ENCODE results near the gene EMC7. TPM values are rescaled to one million over a fixed set of nuclear protein-coding genes. Genes with fewer than 3 reads are reported as not detected.

The EMC7 gene
- total and polyA plus RNA-seq, 2 of the 4 experiments (the other 2 are of a cell fraction): 46.6 to 76.4 TPM

DNA sequence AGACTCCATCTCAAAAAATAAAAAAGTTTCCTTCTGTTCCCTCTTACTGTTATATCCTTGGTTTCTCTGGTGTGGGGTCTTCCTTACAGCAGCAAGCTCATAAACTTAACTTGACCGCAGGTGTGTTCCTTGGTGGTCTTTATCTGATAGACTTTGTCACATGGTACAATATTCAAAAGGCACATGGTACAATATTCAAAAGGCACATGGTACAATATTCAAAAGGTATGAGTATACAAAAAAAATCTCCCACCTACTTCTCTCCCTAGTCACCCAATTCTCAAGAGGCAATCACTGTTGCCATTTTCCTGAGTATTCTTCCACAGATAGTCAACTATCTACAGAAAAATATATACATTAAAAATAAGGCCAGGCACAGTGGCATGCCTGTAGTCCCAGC, 4.8 kb upstream of the EMC7 start:
- H3K9me3 ChIP-seq (ENCODE audit: control insufficient read depth, insufficient read depth, low read length): no peaks in the 10 kb centered on the region
- H3K56ac ChIP-seq (ENCODE audit: extremely low read depth, insufficient read depth, low read length): no peak overlapping the region
- H3K79me1 ChIP-seq (ENCODE audit: low read depth in 1 of 2, low read length in 2 of 2): peaks cover 17 to 19% of the 10 kb centered on the region in 2 experiments
- H3K4me2 ChIP-seq (ENCODE audit: low read depth, low read length): no peak overlapping the region
- H2AFZ ChIP-seq (replicated peaks; ENCODE audit: low read length, poor library complexity): no peak overlapping the region
- dilution Hi-C loops (cut with HindIII; ENCODE audit: low sequenced_read_pairs, unreplicated experiment) (no loop called here), in situ Hi-C loops (cut with MboI; ENCODE audit: low sequenced_read_pairs) (loop anchor here (10.0 to 25.0 kb wide), 2 partner anchors 258 to 481 kb away; partner anchors contain the start of genes GOLGA8B and LPCAT4), intact Hi-C loops (cut with micrococcal nuclease) (no loop called here)
- H3K23ac ChIP-seq (ENCODE audit: low read depth, low read length): no peak overlapping the region
- no peak overlapping the region for H2BK120ac ChIP-seq (ENCODE audit: low read depth, low read length)
- H3K4me1 ChIP-seq (ENCODE audit: control insufficient read depth, insufficient read depth, low read length): peaks cover 4% of the 10 kb centered on the region; the same call in 1 of the 2 replicates
- no CpG with 5 or more reads among the region's 1 CpG for WGBS, 2 experiments (ENCODE audit: extremely low coverage in 2 of 2, insufficient read length in 1 of 2)
- no peak overlapping the region for H3K27ac ChIP-seq (ENCODE audit: insufficient read depth, low read length)
- H4K5ac ChIP-seq (ENCODE audit: low read depth, low read length): no peak overlapping the region
- no peak overlapping the region for H2BK15ac ChIP-seq (ENCODE audit: low read depth, low read length)
- no peaks in the 10 kb centered on the region for H3K36me3 ChIP-seq (ENCODE audit: control insufficient read depth, insufficient read depth, low read length)
- no peak for TF ChIP-seq RCOR1 (IDR thresholded peaks at IDR 0.05; ENCODE audit: insufficient replicate concordance, low read length)
- no peak for TF ChIP-seq SMC3 (IDR thresholded peaks at IDR 0.05; ENCODE audit: low read depth, low read length)
- no peak for TF ChIP-seq CEBPB (IDR thresholded peaks at IDR 0.05; ENCODE audit: low read depth, low read length)
- TF ChIP-seq NFE2L2 (IDR thresholded peaks at IDR 0.05; ENCODE audit: low read depth, low read length): no peak
- no peak for TF ChIP-seq RFX5 (IDR thresholded peaks at IDR 0.05; ENCODE audit: low read depth, low read length)
- TF ChIP-seq MAFK (IDR thresholded peaks at IDR 0.05; ENCODE audit: low read depth, low read length): no peak
- TF ChIP-seq, protein P1, sequence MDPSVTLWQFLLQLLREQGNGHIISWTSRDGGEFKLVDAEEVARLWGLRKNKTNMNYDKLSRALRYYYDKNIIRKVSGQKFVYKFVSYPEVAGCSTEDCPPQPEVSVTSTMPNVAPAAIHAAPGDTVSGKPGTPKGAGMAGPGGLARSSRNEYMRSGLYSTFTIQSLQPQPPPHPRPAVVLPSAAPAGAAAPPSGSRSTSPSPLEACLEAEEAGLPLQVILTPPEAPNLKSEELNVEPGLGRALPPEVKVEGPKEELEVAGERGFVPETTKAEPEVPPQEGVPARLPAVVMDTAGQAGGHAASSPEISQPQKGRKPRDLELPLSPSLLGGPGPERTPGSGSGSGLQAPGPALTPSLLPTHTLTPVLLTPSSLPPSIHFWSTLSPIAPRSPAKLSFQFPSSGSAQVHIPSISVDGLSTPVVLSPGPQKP (IDR thresholded peaks at IDR 0.05; ENCODE audit: borderline replicate concordance, low read depth, low read length): no peak
- no peak for TF ChIP-seq MXI1 (IDR thresholded peaks at IDR 0.05; ENCODE audit: borderline replicate concordance, low read depth, low read length)
- TF ChIP-seq, protein P2, sequence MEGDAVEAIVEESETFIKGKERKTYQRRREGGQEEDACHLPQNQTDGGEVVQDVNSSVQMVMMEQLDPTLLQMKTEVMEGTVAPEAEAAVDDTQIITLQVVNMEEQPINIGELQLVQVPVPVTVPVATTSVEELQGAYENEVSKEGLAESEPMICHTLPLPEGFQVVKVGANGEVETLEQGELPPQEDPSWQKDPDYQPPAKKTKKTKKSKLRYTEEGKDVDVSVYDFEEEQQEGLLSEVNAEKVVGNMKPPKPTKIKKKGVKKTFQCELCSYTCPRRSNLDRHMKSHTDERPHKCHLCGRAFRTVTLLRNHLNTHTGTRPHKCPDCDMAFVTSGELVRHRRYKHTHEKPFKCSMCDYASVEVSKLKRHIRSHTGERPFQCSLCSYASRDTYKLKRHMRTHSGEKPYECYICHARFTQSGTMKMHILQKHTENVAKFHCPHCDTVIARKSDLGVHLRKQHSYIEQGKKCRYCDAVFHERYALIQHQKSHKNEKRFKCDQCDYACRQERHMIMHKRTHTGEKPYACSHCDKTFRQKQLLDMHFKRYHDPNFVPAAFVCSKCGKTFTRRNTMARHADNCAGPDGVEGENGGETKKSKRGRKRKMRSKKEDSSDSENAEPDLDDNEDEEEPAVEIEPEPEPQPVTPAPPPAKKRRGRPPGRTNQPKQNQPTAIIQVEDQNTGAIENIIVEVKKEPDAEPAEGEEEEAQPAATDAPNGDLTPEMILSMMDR (conservative IDR thresholded peaks at IDR 0.05; ENCODE audit: low read depth, low read length): no peak
- TF ChIP-seq BHLHE40 (IDR thresholded peaks at IDR 0.05; ENCODE audit: low read depth, low read length): no peak
- TF ChIP-seq CHD1 (IDR thresholded peaks at IDR 0.05; ENCODE audit: low read depth, low read length): no peak
- no peak for TF ChIP-seq RAD21 (IDR thresholded peaks at IDR 0.05; ENCODE audit: low read length)
- TF ChIP-seq MAZ (IDR thresholded peaks at IDR 0.05; ENCODE audit: borderline replicate concordance, low read depth, low read length): no peak
- TF ChIP-seq, protein P3, sequence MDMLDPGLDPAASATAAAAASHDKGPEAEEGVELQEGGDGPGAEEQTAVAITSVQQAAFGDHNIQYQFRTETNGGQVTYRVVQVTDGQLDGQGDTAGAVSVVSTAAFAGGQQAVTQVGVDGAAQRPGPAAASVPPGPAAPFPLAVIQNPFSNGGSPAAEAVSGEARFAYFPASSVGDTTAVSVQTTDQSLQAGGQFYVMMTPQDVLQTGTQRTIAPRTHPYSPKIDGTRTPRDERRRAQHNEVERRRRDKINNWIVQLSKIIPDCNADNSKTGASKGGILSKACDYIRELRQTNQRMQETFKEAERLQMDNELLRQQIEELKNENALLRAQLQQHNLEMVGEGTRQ (IDR thresholded peaks at IDR 0.05; ENCODE audit: low read depth, low read length): no peak
- no peak overlapping the region for H2AK5ac ChIP-seq (ENCODE audit: low read depth, low read length)
- H2AK9ac ChIP-seq (replicated peaks; ENCODE audit: low read depth, low read length, poor library complexity): no peak overlapping the region
- H3K9ac ChIP-seq (ENCODE audit: low read depth, low read length): no peak overlapping the region
- no peak overlapping the region for H2BK5ac ChIP-seq (ENCODE audit: low read depth, low read length, poor library complexity, severe bottlenecking)
- no peak overlapping the region for H2BK20ac ChIP-seq (ENCODE audit: low read depth, low read length)
- ATAC-seq (ENCODE audit: low read depth): no peak
- no peak overlapping the region for H3K18ac ChIP-seq (ENCODE audit: low read depth, low read length)
- no peak overlapping the region for H3K14ac ChIP-seq (replicated peaks; ENCODE audit: low read depth, low read length)
- H3K4me3 ChIP-seq (ENCODE audit: insufficient read depth, low read depth, low read length): no peak overlapping the region
- H4K20me1 ChIP-seq (ENCODE audit: insufficient read depth, low read length): no peaks in the 10 kb centered on the region
- no peaks in the 10 kb centered on the region for H3K27me3 ChIP-seq (ENCODE audit: control insufficient read depth, insufficient read depth, low read length)
- POLR2A ChIA-PET (ENCODE audit: unreplicated experiment): no interaction called here
- CTCF ChIA-PET: no interaction called here
- no peak overlapping the region for H3K4ac ChIP-seq (ENCODE audit: low read depth, low read length)
- H4K91ac ChIP-seq (ENCODE audit: insufficient read depth, low read depth, low read length): no peak overlapping the region
- DNase-seq: no peak
- no peaks in the 10 kb centered on the region for H3K9me1 ChIP-seq (ENCODE audit: insufficient read depth, low read length)
- H4K8ac ChIP-seq (ENCODE audit: low read depth in 2 of 2, low read length in 2 of 2): no peak overlapping the region
- BruUV-seq (replicated peaks): no TSS peak
